HG02763 (cell line): ENCODE measurements around the gene F10.

Experiments used
- ATAC-seq: cut with Tn5 transposase; IDR thresholded peaks from one replicate; pipeline ENCODE4 v1.9.1; 2021; ENCODE audit warnings: mild to moderate bottlenecking, moderate library complexity; ENCODE audit not compliant: unreplicated experiment

Gene F10

DNA sequence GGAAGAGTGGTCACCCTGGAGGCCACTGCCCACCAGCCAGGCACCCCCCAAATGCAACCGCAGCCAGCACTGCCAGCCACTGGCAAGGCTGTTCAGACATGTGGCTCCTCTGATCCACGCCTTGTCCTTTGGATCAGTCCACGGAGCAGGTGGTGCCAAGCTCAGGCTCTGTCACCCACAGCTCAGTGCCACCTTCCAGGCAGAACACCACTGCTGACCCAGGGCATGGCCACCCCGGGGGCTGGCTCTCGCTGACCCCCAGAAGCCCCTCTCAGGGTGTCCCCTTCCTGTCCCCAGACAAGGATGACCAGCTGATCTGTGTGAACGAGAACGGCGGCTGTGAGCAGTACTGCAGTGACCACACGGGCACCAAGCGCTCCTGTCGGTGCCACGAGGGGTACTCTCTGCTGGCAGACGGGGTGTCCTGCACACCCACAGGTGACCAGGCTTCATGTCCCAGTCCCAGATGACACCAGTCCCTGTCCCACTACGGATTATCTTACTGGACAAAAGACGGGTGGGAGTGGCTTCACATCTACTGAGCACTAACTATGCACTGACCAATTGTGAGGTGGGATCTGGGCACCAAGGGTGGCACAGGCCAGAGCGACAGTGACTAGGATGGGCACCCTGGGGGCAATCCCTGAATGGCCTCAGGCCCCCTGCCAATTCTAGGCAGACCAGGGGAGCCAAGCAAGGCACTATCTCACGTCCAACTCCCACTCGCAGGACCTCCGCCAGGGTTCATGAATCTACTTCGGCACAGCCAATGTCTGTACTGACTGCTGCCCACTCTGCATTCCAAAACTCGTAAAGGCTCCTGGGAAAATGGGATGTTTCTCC, 7.0 kb upstream of the F10 start:
- ATAC-seq = no peak

GRCh38 chr13:113116206-113116800, 6.3 kb upstream of the F10 start:
- ATAC-seq = no peak

GRCh38 chr13:113116871-113117271, 5.7 kb upstream of the F10 start:
- ATAC-seq = no peak

DNA sequence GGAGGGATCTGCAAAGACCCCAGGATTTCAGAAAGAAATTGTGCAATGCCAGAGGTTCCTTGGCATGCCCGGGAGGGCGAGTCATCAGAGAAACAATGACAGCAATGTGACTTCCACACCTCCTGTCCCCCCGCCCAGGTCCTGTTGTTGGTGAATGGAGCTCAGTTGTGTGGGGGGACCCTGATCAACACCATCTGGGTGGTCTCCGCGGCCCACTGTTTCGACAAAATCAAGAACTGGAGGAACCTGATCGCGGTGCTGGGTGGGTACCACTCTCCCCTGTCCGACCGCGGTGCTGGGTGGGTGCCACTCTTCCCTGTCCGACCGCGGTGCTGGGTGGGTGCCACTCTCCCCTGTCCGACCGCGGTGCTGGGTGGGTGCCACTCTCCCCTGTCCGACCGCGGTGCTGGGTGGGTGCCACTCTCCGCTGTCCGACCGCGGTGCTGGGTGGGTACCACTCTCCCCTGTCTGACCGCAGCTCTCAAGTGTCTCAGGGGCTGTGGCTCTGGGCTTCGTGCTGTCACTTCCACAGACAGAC, 5.2 kb upstream of the F10 start:
- no peak for ATAC-seq

GRCh38 chr13:113117911-113118260, 4.7 kb upstream of the F10 start:
- no peak for ATAC-seq

- ATAC-seq = no peak
Observed at GRCh38 chr13:113118261-113119021, 4.2 kb upstream of the F10 start.

GRCh38 chr13:113119166-113119821, 3.3 kb upstream of the F10 start:
- ATAC-seq = no peak

DNA sequence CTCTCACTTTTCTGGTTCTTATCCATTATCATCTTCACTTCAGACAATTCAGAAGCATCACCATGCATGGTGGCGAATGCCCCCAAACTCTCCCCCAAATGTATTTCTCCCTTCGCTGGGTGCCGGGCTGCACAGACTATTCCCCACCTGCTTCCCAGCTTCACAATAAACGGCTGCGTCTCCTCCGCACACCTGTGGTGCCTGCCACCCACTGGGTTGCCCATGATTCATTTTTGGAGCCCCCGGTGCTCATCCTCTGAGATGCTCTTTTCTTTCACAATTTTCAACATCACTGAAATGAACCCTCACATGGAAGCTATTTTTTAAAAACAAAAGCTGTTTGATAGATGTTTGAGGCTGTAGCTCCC, 2.8 kb upstream of the F10 start:
- no peak for ATAC-seq

DNA sequence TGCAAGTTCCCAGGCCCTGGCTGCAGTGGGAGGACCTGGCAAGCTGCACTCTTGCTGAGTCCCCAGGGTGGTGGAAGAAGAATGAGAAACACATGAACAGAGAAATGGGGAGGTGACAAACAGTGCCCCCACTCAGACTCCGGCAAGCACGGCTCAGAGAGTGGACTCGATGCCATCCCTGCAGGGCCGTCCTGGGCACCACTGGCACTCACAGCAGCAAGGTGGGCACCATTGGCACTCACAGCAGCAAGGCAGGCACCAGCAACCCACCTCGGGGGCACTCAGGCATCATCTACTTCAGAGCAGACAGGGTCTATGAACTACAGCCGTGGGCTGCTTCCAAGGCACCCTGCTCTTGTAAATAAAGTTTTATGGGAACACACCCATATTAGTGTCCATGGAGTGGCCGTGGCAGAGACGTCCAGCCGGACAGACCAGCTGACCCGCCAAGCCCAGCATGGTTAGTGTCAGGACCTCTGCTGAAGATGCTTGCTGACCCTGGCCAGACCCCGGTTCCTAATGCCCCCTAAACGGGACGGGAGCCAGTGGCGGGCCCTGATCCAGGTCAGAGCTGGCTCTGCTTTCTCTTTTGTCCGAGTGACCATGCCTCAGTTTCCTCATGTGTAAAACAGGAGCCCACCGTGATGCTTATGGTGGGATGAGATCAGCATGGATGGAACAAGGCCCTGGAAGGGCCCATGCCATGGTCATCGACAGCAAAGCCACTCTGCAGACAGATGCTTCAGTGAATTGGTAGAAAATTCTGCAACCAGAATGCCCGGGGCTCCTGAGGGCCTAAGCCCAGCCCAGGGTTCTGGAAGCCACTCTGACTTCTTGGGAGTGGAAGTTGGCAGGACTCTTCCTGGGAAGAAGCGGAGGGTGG, 2.1 kb upstream of the F10 start:
- no peak for ATAC-seq

- ATAC-seq = no peak
Observed at GRCh38 chr13:113121183-113121927, 1.2 kb upstream of the F10 start.

- ATAC-seq = no peak
Observed at GRCh38 chr13:113121928-113122471, 599 bp upstream of the F10 start.

- no peak for ATAC-seq
Observed at GRCh38 chr13:113123226-113124201, 915 bp downstream of the F10 start.

DNA sequence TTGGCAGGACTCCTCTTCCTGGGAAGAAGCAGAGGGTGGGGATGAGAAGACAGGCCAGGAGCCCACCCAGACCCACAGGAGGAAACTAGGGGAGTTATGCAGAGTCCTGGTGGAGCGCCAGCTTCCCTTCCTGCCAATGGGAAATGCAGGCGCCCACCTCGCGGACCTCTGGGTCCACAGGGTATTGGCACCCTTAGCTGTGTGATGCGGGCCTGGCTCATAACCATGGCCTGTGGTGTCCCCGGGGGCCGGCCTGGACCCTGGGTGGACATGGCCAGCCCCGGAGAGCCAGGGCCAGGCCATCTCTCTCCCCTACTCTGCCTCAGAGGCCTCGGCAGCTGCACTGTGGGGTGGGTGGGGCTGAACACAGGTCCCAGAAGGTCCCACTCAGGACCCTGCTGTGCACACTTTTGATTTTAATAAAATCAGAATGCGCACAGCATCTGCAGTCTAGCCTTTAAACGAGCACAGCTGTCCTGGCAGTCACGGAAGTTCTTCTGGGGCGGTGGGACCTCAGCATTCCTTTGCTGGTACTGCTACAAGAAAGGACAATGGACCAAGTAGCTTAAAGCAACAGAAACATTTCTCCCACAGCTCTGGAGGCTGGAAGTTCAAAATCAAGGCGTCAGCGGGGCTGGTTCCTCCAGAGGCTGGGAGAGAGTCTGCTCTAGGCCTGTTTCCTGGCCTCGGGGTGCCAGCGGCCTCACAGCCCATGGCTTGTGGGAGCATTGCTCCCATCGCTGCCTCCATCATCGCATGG, 1.8 kb downstream of the F10 start:
- no peak for ATAC-seq

- ATAC-seq = no peak
Observed at GRCh38 chr13:113125506-113126264, 3.1 kb downstream of the F10 start.

- ATAC-seq = no peak
Observed at GRCh38 chr13:113126265-113127150, 3.9 kb downstream of the F10 start.

GRCh38 chr13:113129480-113129879, 6.9 kb downstream of the F10 start:
- no peak for ATAC-seq
